Measurements from ENCODE around the gene AKNA. TPM values are rescaled to one million over a fixed set of nuclear protein-coding genes. Genes with fewer than 3 reads are reported as not detected.

AKNA gene
- total RNA-seq, 1 experiment from 2014 or later = 10.1 TPM

- BruUV-seq (replicated peaks) = no TSS peak
- H3K27me3 ChIP-seq (ENCODE audit: control insufficient read depth, insufficient read depth, low read length) = no peaks in the 10 kb centered on the region
- H3K36me3 ChIP-seq (ENCODE audit: control insufficient read depth, insufficient read depth, low read length) = no peaks in the 10 kb centered on the region
- no peak overlapping the region for H3K4me3 ChIP-seq (ENCODE audit: low read depth in 2 of 2, low read length in 2 of 2)
- H3K27ac ChIP-seq (ENCODE audit: low read length) = no peak overlapping the region
- ATAC-seq (no peak), DNase-seq (ENCODE audit: low read depth, low spot score) (no peak)
- POLR2A ChIA-PET = interaction anchor here (0.9 kb wide), 1 partner anchor 1143 kb away, joined by 3 read pairs; no protein-coding TSS in a partner anchor
- no peaks in the 10 kb centered on the region for H3K9me3 ChIP-seq (ENCODE audit: control insufficient read depth, insufficient read depth, low read depth, low read length)
- in situ Hi-C loops (cut with HindIII; ENCODE audit: low pct_unique_long_range_greater_than_20kb, low sequenced_read_pairs) = no loop called here
- no peaks in the 10 kb centered on the region for H3K4me1 ChIP-seq (ENCODE audit: control insufficient read depth, insufficient read depth, low read length)
- CTCF ChIA-PET = no interaction called here
- TF ChIP-seq REST (IDR thresholded peaks at IDR 0.05; ENCODE audit: insufficient read depth in 1 of 2, low read depth in 2 of 2, low read length in 1 of 2) (no peak), POLR2AphosphoS5 (IDR thresholded peaks at IDR 0.05; ENCODE audit: low read depth, low read length) (no peak), CTCF (IDR thresholded peaks at IDR 0.05) (no peak), SIN3A (IDR thresholded peaks at IDR 0.05; ENCODE audit: borderline replicate concordance, insufficient read depth, low read depth, low read length) (no peak), TCF7L2 (IDR thresholded peaks at IDR 0.05; ENCODE audit: low read depth, low read length) (no peak)
- intact Hi-C loops (cut with micrococcal nuclease; ENCODE audit: unreplicated experiment) = no loop called here
Measured at GRCh38 chr9:114384836-114385396, 2.9 kb downstream of the AKNA start.

- Histone ChIP-seq H3K9me3 (ENCODE audit: control insufficient read depth, insufficient read depth, low read depth, low read length) (no peaks in the 10 kb centered on the region), H3K27ac (ENCODE audit: low read length) (no peak overlapping the region), H3K27me3 (ENCODE audit: control insufficient read depth, insufficient read depth, low read length) (no peaks in the 10 kb centered on the region), H3K36me3 (ENCODE audit: control insufficient read depth, insufficient read depth, low read length) (no peaks in the 10 kb centered on the region), H3K4me3 (ENCODE audit: low read depth in 2 of 2, low read length in 2 of 2) (no peak overlapping the region), H3K4me1 (ENCODE audit: control insufficient read depth, insufficient read depth, low read length) (no peaks in the 10 kb centered on the region)
- DNase-seq (ENCODE audit: low read depth, low spot score) = no peak
- in situ Hi-C loops (cut with HindIII; ENCODE audit: low pct_unique_long_range_greater_than_20kb, low sequenced_read_pairs) = no loop called here
- BruUV-seq (replicated peaks) = no TSS peak
- ATAC-seq = no peak
- ChIA-PET CTCF (no interaction called here), POLR2A (no interaction called here)
- intact Hi-C loops (cut with micrococcal nuclease; ENCODE audit: unreplicated experiment) = no loop called here
- no peak for TF ChIP-seq CTCF (IDR thresholded peaks at IDR 0.05)
- no peak for TF ChIP-seq SIN3A (IDR thresholded peaks at IDR 0.05; ENCODE audit: borderline replicate concordance, insufficient read depth, low read depth, low read length)
Measured at GRCh38 chr9:114384341-114384740, 3.4 kb downstream of the AKNA start.
